Bronchial epithelial cell (primary cell): ENCODE data around the gene CXCL6. TPM values are rescaled to one million over a fixed set of nuclear protein-coding genes. Genes with fewer than 3 reads are reported as not detected.

Source experiments
- DNase-seq: peaks from one replicate; pipeline ENCODE4 v3.0.0-alpha.2; 2010; ENCODE audit warnings: low read depth
- FAIRE-seq: peaks from 2 replicates; lab custom pipeline; 2011; peaks lifted over from hg19 to GRCh38; lab: Jason Lieb, UNC
- H3K27me3 ChIP-seq: 2 replicates; pipeline ENCODE4 v1.5.1; 2011; ENCODE audit warnings: low read length; ENCODE audit not compliant: control insufficient read depth, insufficient read depth
- H3K36me3 ChIP-seq: 2 replicates; pipeline ENCODE4 v1.5.1; 2011; ENCODE audit warnings: low read length; ENCODE audit not compliant: control insufficient read depth, insufficient read depth
- H3K4me3 ChIP-seq: 2 replicates; pipeline ENCODE4 v1.5.1; 2011; ENCODE audit warnings: mild to moderate bottlenecking, low read depth, low read length, control low read depth
- CTCF ChIP-seq: IDR thresholded peaks from 2 replicates; pipeline ENCODE4 v1.5.1; 2011; ENCODE audit warnings: mild to moderate bottlenecking, moderate library complexity, low read length, control low read depth, inconsistent platforms; ENCODE audit not compliant: insufficient read depth, severe bottlenecking
- total RNA-seq: library from RNA; depleted of rRNA; stranded (reverse); fragments of >200 nt; gene quantifications from 2 replicates; pipeline ENCODE4 v1.2.1, GENCODE V29; 2014

CXCL6 gene
- 0.26 TPM in 1 of 2 replicates, not detected in the other for total RNA-seq

- peak; percentile 36 for FAIRE-seq
- peak within 1 kb of the TSS; percentile 34 for H3K4me3 ChIP-seq
Observed at GRCh38 chr4:73836373-73837279, at the start of gene CXCL6. CXCL6 (plus strand) TSS chr4:73836678; CDS start chr4:73836751, 73 bp downstream.

GRCh38 chr4:73788411-73788810 lies 48.1 kb upstream of the CXCL6 start:
- FAIRE-seq: no peak
- DNase-seq: no peak
- no peaks in the 10 kb centered on the region for H3K27me3 ChIP-seq

More at GRCh38 chr4:73836373-73837279, at the start of gene CXCL6:
- no peak for DNase-seq
- no peaks in the 10 kb centered on the region for H3K36me3 ChIP-seq
- no peak for TF ChIP-seq CTCF
- no peaks in the 10 kb centered on the region for H3K27me3 ChIP-seq

GRCh38 chr4:73798842-73799241 lies 37.6 kb upstream of the CXCL6 start:
- no peak for TF ChIP-seq CTCF
- Histone ChIP-seq H3K4me3 (no peak overlapping the region), H3K36me3 (no peaks in the 10 kb centered on the region), H3K27me3 (no peaks in the 10 kb centered on the region)
- no peak for FAIRE-seq
- no peak for DNase-seq

More at GRCh38 chr4:73788411-73788810, 48.1 kb upstream of the CXCL6 start:
- Histone ChIP-seq H3K36me3 (no peaks in the 10 kb centered on the region), H3K4me3 (no peak overlapping the region)
- TF ChIP-seq CTCF: no peak

- no peak for FAIRE-seq
- no peak for TF ChIP-seq CTCF
- H3K4me3 ChIP-seq: no peak overlapping the region
Observed at GRCh38 chr4:73800206-73800605, 36.3 kb upstream of the CXCL6 start.

GRCh38 chr4:73801692-73802091 lies 34.8 kb upstream of the CXCL6 start:
- Histone ChIP-seq H3K4me3 (no peak overlapping the region), H3K36me3 (no peaks in the 10 kb centered on the region), H3K27me3 (no peaks in the 10 kb centered on the region)
- DNase-seq (no peak), FAIRE-seq (no peak)
- TF ChIP-seq CTCF: no peak

More at GRCh38 chr4:73800206-73800605, 36.3 kb upstream of the CXCL6 start:
- Histone ChIP-seq H3K27me3 (no peaks in the 10 kb centered on the region), H3K36me3 (no peaks in the 10 kb centered on the region)
- DNase-seq: no peak
